HG03060 (cell line): ENCODE results near the gene OLFM3.

Experiments
- ATAC-seq: cut with Tn5 transposase; IDR thresholded peaks from one replicate; pipeline ENCODE4 v1.9.1; 2021; ENCODE audit warnings: low read depth, moderate number of reproducible peaks; ENCODE audit not compliant: unreplicated experiment

The OLFM3 gene

GRCh38 chr1:101953623-101954022 lies 43.1 kb downstream of the OLFM3 start:
- ATAC-seq, result no peak

- no peak for ATAC-seq
Measured at GRCh38 chr1:101945884-101946283, 50.8 kb downstream of the OLFM3 start.

GRCh38 chr1:101943237-101943636 lies 53.5 kb downstream of the OLFM3 start:
- no peak for ATAC-seq

GRCh38 chr1:101942516-101943193 lies 54.1 kb downstream of the OLFM3 start:
- no peak for ATAC-seq

GRCh38 chr1:101938681-101939080 lies 58.0 kb downstream of the OLFM3 start:
- ATAC-seq, result no peak

GRCh38 chr1:101929343-101929742 lies 67.4 kb downstream of the OLFM3 start:
- no peak for ATAC-seq

- no peak for ATAC-seq
Measured at GRCh38 chr1:101928829-101929228, 67.9 kb downstream of the OLFM3 start.

GRCh38 chr1:101924700-101925099 lies 72.0 kb downstream of the OLFM3 start:
- ATAC-seq, result no peak

GRCh38 chr1:101920577-101920976 lies 76.1 kb downstream of the OLFM3 start:
- ATAC-seq, result no peak

- no peak for ATAC-seq
Measured at GRCh38 chr1:101918277-101918676, 78.4 kb downstream of the OLFM3 start.

GRCh38 chr1:101915597-101915996 lies 81.1 kb downstream of the OLFM3 start:
- no peak for ATAC-seq

- no peak for ATAC-seq
Measured at GRCh38 chr1:101914473-101915242, 82.1 kb downstream of the OLFM3 start.

GRCh38 chr1:101911894-101912293 lies 84.8 kb downstream of the OLFM3 start:
- ATAC-seq, result no peak

- no peak for ATAC-seq
Measured at GRCh38 chr1:101908980-101909379, 87.7 kb downstream of the OLFM3 start.

GRCh38 chr1:101907264-101907663 lies 89.5 kb downstream of the OLFM3 start:
- ATAC-seq, result no peak

- ATAC-seq, result no peak
Measured at GRCh38 chr1:101905283-101905835, 91.4 kb downstream of the OLFM3 start.

- ATAC-seq, result no peak
Measured at GRCh38 chr1:101902199-101902598, 94.5 kb downstream of the OLFM3 start.

- ATAC-seq, result no peak
Measured at GRCh38 chr1:101898137-101898536, 98.6 kb downstream of the OLFM3 start.

- ATAC-seq, result no peak
Measured at GRCh38 chr1:101884621-101885020, 112.1 kb downstream of the OLFM3 start.

- ATAC-seq, result no peak
Measured at GRCh38 chr1:101875891-101876290, 120.8 kb downstream of the OLFM3 start.

GRCh38 chr1:101873672-101874071 lies 123.1 kb downstream of the OLFM3 start:
- no peak for ATAC-seq

GRCh38 chr1:101859941-101860340 lies 136.8 kb downstream of the OLFM3 start:
- ATAC-seq, result no peak
